Testis (tissue), 2 donors: ENCODE data around the gene PCBP3.

Experiments used
- POLR2A ChIP-seq: fragments of 450-650 bp; IDR thresholded peaks from one replicate; pipeline ENCODE4 v1.6.1; 2017; ENCODE audit warnings: antibody characterized with exemption, mild to moderate bottlenecking, moderate library complexity
- TF ChIP-seq, protein P1 (sequence below), 3 experiments: fragments of 450-650 bp in 2 of 3; fragments of 200-600 bp in 1 of 3; sonication (generic) in 1 of 3; IDR thresholded peaks; one replicate each; pipeline ENCODE4 v1.5.1; 2016 to 2019; ENCODE audit warnings: antibody characterized with exemption in 3 of 3, mild to moderate bottlenecking in 2 of 3, moderate library complexity in 1 of 3

DNA sequence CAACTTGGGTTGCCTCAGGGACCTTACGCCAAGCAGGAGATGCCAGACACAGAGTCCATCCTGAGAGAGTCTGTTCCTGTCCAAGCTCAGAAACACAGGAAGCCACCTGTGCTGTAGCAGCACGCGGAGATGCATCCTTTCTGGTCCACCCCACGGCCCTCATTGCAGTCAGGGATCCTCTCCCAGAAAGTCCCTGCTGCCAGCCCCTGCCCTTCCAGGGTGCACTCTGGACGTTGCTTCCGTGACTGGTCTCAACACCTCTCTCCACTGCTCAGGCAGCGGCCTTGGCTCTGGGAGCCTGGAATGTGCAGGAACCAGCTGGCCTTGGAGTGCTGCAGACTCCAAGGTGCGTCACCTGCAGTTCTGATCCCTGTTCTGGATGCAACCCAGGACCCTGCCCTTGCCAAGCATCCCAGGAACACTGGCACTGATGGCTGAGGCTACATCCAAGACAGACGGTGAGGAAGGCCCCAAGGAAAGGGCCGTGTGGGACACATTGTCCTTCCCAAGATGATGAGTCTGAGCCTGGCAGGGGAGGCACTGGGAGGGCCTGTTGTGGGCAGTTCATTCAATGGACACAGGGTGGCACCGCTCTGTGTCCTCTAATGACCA lies 316.4 kb downstream of the PCBP3 start:
- TF ChIP-seq, protein P1, sequence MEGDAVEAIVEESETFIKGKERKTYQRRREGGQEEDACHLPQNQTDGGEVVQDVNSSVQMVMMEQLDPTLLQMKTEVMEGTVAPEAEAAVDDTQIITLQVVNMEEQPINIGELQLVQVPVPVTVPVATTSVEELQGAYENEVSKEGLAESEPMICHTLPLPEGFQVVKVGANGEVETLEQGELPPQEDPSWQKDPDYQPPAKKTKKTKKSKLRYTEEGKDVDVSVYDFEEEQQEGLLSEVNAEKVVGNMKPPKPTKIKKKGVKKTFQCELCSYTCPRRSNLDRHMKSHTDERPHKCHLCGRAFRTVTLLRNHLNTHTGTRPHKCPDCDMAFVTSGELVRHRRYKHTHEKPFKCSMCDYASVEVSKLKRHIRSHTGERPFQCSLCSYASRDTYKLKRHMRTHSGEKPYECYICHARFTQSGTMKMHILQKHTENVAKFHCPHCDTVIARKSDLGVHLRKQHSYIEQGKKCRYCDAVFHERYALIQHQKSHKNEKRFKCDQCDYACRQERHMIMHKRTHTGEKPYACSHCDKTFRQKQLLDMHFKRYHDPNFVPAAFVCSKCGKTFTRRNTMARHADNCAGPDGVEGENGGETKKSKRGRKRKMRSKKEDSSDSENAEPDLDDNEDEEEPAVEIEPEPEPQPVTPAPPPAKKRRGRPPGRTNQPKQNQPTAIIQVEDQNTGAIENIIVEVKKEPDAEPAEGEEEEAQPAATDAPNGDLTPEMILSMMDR (IDR thresholded peaks at IDR 0.05), result no peak
- TF ChIP-seq POLR2A, result no peak
